Body of pancreas (tissue), 4 donors: ENCODE data around the gene AFF3. TPM values are rescaled to one million over a fixed set of nuclear protein-coding genes. Genes with fewer than 3 reads are reported as not detected.

Source experiments
- ATAC-seq: fragments of 150-250 bp; one replicate; pipeline ENCODE4 v1.9.1; 2016
- DNase-seq, 4 donors: peaks; one replicate each; pipeline ENCODE4 v3.0.0-alpha.2; 2019
- H3K27ac ChIP-seq, 4 donors: fragments of 200-600 bp; sonication (generic); 1 replicate in 3 of 4; 2 replicates in 1 of 4; pipeline versions ENCODE4 v1.5.1 to v1.6.1; 2016 to 2019; ENCODE audit warnings: mild to moderate bottlenecking in 1 of 4, mixed read lengths in 1 of 4, moderate library complexity in 1 of 4
- H3K27me3 ChIP-seq, 2 donors: fragments of 200-600 bp; sonication (generic); one replicate each; pipeline ENCODE4 v1.6.0; 2016; ENCODE audit warnings: mild to moderate bottlenecking in 1 of 2
- H3K36me3 ChIP-seq, 2 donors: fragments of 200-600 bp; sonication (generic); replicated peaks in 1 of 2; 2 replicates each; pipeline ENCODE4 v1.5.1; 2016; ENCODE audit warnings: low read depth in 2 of 2; ENCODE audit not compliant: insufficient read depth in 1 of 2
- H3K4me1 ChIP-seq: fragments of 200-600 bp; sonication (generic); one replicate; pipeline ENCODE4 v1.6.0; 2016
- H3K4me3 ChIP-seq, 2 donors: fragments of 200-600 bp; sonication (generic); 1 replicate in 1 of 2; 2 replicates in 1 of 2; pipeline ENCODE4 v1.5.1; 2016 to 2019
- H3K9me3 ChIP-seq, 3 donors: fragments of 200-600 bp; sonication (generic); 1 replicate in 2 of 3; 2 replicates in 1 of 3; pipeline ENCODE4 v1.5.1; 2016
- POLR2A ChIP-seq, 3 donors: fragments of 450-650 bp; IDR thresholded peaks; one replicate each; pipeline ENCODE4 v1.6.1; 2016; ENCODE audit warnings: antibody characterized with exemption in 3 of 3, mild to moderate bottlenecking in 2 of 3
- WGBS, 2 donors: methylation state at CpG; one replicate each; pipeline ENCODE4 v1.1.5; 2017; 5-methylcytosine and 5-hydroxymethylcytosine counted together
- intact Hi-C: fragments of 100-400 bp; cut with DNase I; formaldehyde crosslinking; loops from one replicate; pipeline ENCODE4 v1.15.1; 2023
- total RNA-seq, 2 donors: library from RNA; depleted of rRNA; stranded (reverse); fragments of >200 nt; gene quantifications; one replicate each; pipeline ENCODE4 v1.1.0, GENCODE V29; 2016
- TF ChIP-seq, protein P1 (sequence below), 7 experiments: fragments of 450-650 bp in 4 of 7; fragments of 200-600 bp in 3 of 7; sonication (generic) in 3 of 7; IDR thresholded peaks; one replicate each; pipeline ENCODE4 v1.5.1; 2016 to 2019; ENCODE audit warnings: antibody characterized with exemption in 7 of 7

Gene AFF3
- total RNA-seq, 2 donors from 2014 or later: 0.52 to 0.99 TPM

DNA sequence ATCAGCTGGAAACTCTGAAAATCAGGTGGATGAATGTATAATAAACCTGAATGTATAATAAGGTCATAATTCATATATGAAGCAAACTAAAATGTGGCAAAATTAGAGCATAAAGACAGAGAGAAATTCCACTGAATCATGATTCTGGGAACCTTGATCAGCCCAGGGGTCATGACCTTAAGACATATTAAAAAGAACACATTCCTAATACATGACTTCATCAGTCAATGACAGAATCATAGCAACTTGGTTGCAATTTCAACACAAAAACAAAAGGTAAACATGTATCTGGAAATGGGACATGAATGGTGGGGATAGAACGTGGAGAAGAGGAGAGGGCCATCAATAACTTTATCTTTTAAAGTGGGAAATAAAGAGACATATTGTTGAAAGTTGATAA, 17.6 kb downstream of the AFF3 start:
- no peak for DNase-seq
- no peaks in the 10 kb centered on the region for H3K27me3 ChIP-seq
- ATAC-seq: peak; percentile 48
- intact Hi-C loops: no loop called here
- H3K27ac ChIP-seq: no peak overlapping the region
- H3K4me3 ChIP-seq: no peak overlapping the region
- H3K9me3 ChIP-seq: no peaks in the 10 kb centered on the region
- no peaks in the 10 kb centered on the region for H3K36me3 ChIP-seq
- TF ChIP-seq POLR2A (IDR thresholded peaks at IDR 0.05): no peak
- TF ChIP-seq, protein P1, sequence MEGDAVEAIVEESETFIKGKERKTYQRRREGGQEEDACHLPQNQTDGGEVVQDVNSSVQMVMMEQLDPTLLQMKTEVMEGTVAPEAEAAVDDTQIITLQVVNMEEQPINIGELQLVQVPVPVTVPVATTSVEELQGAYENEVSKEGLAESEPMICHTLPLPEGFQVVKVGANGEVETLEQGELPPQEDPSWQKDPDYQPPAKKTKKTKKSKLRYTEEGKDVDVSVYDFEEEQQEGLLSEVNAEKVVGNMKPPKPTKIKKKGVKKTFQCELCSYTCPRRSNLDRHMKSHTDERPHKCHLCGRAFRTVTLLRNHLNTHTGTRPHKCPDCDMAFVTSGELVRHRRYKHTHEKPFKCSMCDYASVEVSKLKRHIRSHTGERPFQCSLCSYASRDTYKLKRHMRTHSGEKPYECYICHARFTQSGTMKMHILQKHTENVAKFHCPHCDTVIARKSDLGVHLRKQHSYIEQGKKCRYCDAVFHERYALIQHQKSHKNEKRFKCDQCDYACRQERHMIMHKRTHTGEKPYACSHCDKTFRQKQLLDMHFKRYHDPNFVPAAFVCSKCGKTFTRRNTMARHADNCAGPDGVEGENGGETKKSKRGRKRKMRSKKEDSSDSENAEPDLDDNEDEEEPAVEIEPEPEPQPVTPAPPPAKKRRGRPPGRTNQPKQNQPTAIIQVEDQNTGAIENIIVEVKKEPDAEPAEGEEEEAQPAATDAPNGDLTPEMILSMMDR (IDR thresholded peaks at IDR 0.05): no peak
- no peaks in the 10 kb centered on the region for H3K4me1 ChIP-seq
- 38 to 60% methylated on average over 1 of the region's 1 CpG for WGBS, 2 donors

DNA sequence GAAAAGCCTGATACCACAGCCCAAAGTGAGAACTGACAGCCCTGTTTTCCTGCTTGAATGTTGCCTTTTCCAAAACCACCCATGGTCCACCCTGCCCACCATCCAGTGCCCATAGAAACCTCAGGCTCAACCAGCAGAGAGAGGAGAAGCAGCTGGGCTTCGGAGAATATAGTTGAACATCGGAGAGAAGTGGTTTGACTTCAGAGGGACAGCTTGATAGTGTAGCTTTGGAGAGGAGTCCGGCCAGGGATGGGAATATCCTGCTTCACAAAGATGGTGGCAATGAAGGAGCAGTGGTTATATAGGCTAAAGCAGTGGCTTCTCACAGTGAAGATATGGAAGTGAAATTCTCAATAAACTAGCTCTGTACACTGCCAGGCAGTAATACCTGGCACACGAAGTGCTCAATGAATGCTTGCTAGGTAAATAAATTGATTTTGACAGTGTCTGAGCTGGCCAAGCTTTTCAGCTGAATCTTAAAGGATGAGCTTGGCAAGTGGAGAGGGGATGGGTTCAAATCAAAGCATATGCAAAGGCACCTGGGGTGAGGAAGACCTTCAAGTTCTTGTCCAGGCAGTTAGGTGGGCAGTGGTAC, 21.2 kb downstream of the AFF3 start:
- Histone ChIP-seq H3K4me1 (no peaks in the 10 kb centered on the region), H3K4me3 (no peak overlapping the region), H3K36me3 (no peaks in the 10 kb centered on the region), H3K27me3 (no peaks in the 10 kb centered on the region), H3K9me3 (no peaks in the 10 kb centered on the region), H3K27ac (no peak overlapping the region)
- WGBS, 2 donors: 71 to 73% methylated on average over 4 of the region's 4 CpGs
- DNase-seq: no peak
- intact Hi-C loops: no loop called here
- no peak for ATAC-seq
- TF ChIP-seq POLR2A (IDR thresholded peaks at IDR 0.05): no peak
- TF ChIP-seq, protein P1 (IDR thresholded peaks at IDR 0.05): no peak

DNA sequence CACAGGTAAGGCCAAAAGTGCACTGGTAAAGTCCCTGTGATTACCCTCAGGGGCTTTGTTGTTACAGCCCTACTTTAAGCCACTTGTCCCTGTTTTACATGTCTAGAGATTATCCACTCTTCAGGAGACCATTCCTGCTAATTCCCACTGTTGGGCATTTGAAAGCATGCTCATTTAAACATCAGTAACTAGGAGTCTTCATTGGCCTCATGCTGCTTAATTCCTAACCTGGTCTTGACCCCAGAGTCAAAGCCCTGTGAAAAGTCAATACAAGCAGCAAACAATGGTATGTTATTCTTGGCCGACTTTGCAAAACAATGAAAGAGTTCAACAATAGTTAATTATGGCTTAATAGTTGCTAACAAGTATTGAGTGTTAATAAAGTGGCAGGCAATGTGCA, 23.2 kb downstream of the AFF3 start:
- intact Hi-C loops: no loop called here
- TF ChIP-seq, protein P1 (IDR thresholded peaks at IDR 0.05): no peak
- TF ChIP-seq POLR2A (IDR thresholded peaks at IDR 0.05): no peak
- WGBS, 2 donors: 13 to 28% methylated on average over 1 of the region's 1 CpG
- Histone ChIP-seq H3K4me3 (no peak overlapping the region), H3K27ac (no peak overlapping the region), H3K27me3 (no peaks in the 10 kb centered on the region), H3K9me3 (no peaks in the 10 kb centered on the region), H3K4me1 (no peaks in the 10 kb centered on the region), H3K36me3 (no peaks in the 10 kb centered on the region)
- ATAC-seq (no peak), DNase-seq (no peak)

DNA sequence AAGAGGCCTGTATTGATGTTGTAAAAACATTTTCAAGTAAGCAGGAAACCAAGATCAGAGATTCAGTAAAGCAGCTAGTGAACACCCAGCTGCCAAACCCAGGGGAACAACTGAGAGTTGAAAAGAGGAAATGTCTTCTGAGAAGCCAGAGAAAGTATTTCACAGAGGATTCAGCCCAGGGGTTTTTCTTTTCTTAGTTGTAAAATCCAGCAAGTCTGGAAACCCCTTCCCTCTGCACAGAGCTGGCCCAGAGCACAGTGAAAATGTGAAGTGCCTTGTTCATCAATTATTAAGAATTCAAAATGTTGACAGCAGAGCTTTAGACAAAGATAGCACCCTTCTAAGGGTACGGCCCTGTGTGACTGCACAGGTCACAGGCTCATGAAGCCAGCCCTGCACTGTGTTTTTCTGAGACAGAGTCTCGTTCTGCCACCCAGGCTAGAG, 28.4 kb downstream of the AFF3 start:
- no peaks in the 10 kb centered on the region for H3K27me3 ChIP-seq
- H3K27ac ChIP-seq: no peak overlapping the region
- no peak for DNase-seq
- TF ChIP-seq, protein P1 (IDR thresholded peaks at IDR 0.05): no peak
- no peak for TF ChIP-seq POLR2A (IDR thresholded peaks at IDR 0.05)
- H3K4me3 ChIP-seq: no peak overlapping the region
- no peak for ATAC-seq
- WGBS, 2 donors: 74 to 83% methylated on average over 2 of the region's 2 CpGs
- no peaks in the 10 kb centered on the region for H3K4me1 ChIP-seq
- H3K9me3 ChIP-seq: no peaks in the 10 kb centered on the region
- intact Hi-C loops: no loop called here
- H3K36me3 ChIP-seq: no peaks in the 10 kb centered on the region

DNA sequence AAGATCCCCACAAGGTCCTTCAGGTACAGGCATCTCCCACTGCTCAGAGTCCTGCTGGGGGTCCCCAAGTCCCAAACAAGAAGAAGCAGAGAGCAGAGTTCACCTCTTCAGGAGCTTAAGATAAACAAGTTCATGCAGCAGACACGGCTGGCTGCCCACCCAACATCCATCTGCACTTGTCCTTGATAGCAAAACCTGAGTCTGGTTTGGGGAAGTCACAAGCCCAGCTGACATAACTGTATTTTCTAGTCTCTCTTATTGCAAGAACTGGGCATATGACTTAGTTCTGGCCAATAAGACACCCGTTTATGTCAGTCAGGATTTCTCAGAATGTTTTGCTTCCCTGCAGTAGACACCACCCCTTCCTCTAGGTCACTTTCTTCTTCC, 31.8 kb downstream of the AFF3 start:
- Histone ChIP-seq H3K27ac (no peak overlapping the region), H3K9me3 (no peaks in the 10 kb centered on the region), H3K36me3 (no peaks in the 10 kb centered on the region), H3K27me3 (peaks cover 0 to 2% of the 10 kb centered on the region in 2 donors), H3K4me3 (no peak overlapping the region), H3K4me1 (no peaks in the 10 kb centered on the region)
- TF ChIP-seq, protein P1 (IDR thresholded peaks at IDR 0.05): no peak
- TF ChIP-seq POLR2A (IDR thresholded peaks at IDR 0.05): no peak
- no peak for ATAC-seq
- DNase-seq: no peak
- intact Hi-C loops: no loop called here
- WGBS, 2 donors: 36 to 44% methylated on average over 2 of the region's 2 CpGs
